IMR-90 (cell line): ENCODE results near the gene KAT2A. TPM values are rescaled to one million over a fixed set of nuclear protein-coding genes. Genes with fewer than 3 reads are reported as not detected.

ENCODE experiments used
- ATAC-seq: fragments of 200-7000 bp; cut with Tn5 transposase; 2 replicates; pipeline ENCODE4 v1.9.1; 2020; ENCODE audit warnings: low read depth, mild to moderate bottlenecking, moderate library complexity
- BruUV-seq: library from RNA; stranded (reverse); fragments of 400-500 nt; replicated peaks from 2 replicates; lab custom pipeline; 2021; lab: Mats Ljungman, UMichigan
- CTCF ChIA-PET: fragments of 300-600 bp; formaldehyde crosslinking; extraction: SDS; loops from one replicate; lab custom pipeline; 2021; ENCODE audit warnings: antibody characterized with exemption; lab: Yijun Ruan, JAX
- POLR2A ChIA-PET: fragments of 300-600 bp; sonication (Branson Sonifier 250); formaldehyde crosslinking; loops from one replicate; lab custom pipeline; 2022; ENCODE audit warnings: antibody characterized with exemption; ENCODE audit not compliant: unreplicated experiment; lab: Charles Lee
- DNase-seq: peaks from one replicate; pipeline ENCODE4 v3.0.0; 2013
- H2AFZ ChIP-seq: replicated peaks from 2 replicates; pipeline ENCODE3; 2013; ENCODE audit warnings: low read length, mild to moderate bottlenecking; ENCODE audit not compliant: poor library complexity
- H2AK5ac ChIP-seq: 2 replicates; pipeline ENCODE4 v1.6.1; 2013; ENCODE audit warnings: low read depth, low read length, inconsistent platforms
- H2AK9ac ChIP-seq: replicated peaks from 2 replicates; pipeline ENCODE3; 2013; ENCODE audit warnings: mild to moderate bottlenecking, low read depth, low read length, moderate library complexity; ENCODE audit not compliant: poor library complexity
- H2BK120ac ChIP-seq: 2 replicates; pipeline ENCODE4 v1.6.1; 2013; ENCODE audit warnings: low read depth, low read length, inconsistent platforms
- H2BK15ac ChIP-seq: 3 replicates; pipeline ENCODE4 v1.6.1; 2013; ENCODE audit warnings: low read depth, low read length, inconsistent platforms
- H2BK20ac ChIP-seq: 2 replicates; pipeline ENCODE4 v1.6.1; 2013; ENCODE audit warnings: low read depth, mild to moderate bottlenecking, inconsistent platforms, low read length, moderate library complexity
- H2BK5ac ChIP-seq: 2 replicates; pipeline ENCODE4 v1.6.1; 2013; ENCODE audit warnings: mild to moderate bottlenecking, low read depth, low read length, inconsistent platforms; ENCODE audit not compliant: poor library complexity, severe bottlenecking
- H3K14ac ChIP-seq: replicated peaks from 2 replicates; pipeline ENCODE4 v1.6.1; 2013; ENCODE audit warnings: low read depth, low read length, inconsistent platforms
- H3K18ac ChIP-seq: 2 replicates; pipeline ENCODE4 v1.6.1; 2013; ENCODE audit warnings: low read depth, low read length, control low read depth
- H3K23ac ChIP-seq: 2 replicates; pipeline ENCODE4 v1.6.1; 2013; ENCODE audit warnings: low read depth, low read length, inconsistent platforms
- H3K27ac ChIP-seq: 2 replicates; pipeline ENCODE4 v1.5.1; 2013; ENCODE audit warnings: mild to moderate bottlenecking, control low read depth, low read length; ENCODE audit not compliant: insufficient read depth
- H3K27me3 ChIP-seq: 2 replicates; pipeline ENCODE4 v1.6.1; 2013; ENCODE audit warnings: low read length; ENCODE audit not compliant: control insufficient read depth, insufficient read depth
- H3K36me3 ChIP-seq: 2 replicates; pipeline ENCODE4 v1.6.1; 2013; ENCODE audit warnings: low read length, mixed read lengths; ENCODE audit not compliant: control insufficient read depth, insufficient read depth
- H3K4ac ChIP-seq: 2 replicates; pipeline ENCODE4 v1.6.1; 2013; ENCODE audit warnings: low read depth, low read length, inconsistent platforms
- H3K4me1 ChIP-seq: 2 replicates; pipeline ENCODE4 v1.6.1; 2013; ENCODE audit warnings: low read length, mixed read lengths; ENCODE audit not compliant: control insufficient read depth, insufficient read depth
- H3K4me2 ChIP-seq: 2 replicates; pipeline ENCODE4 v1.6.1; 2013; ENCODE audit warnings: low read depth, mild to moderate bottlenecking, control low read depth, low read length, moderate library complexity
- H3K4me3 ChIP-seq: 2 replicates; pipeline ENCODE4 v1.5.1; 2013; ENCODE audit warnings: low read depth, mild to moderate bottlenecking, control low read depth, low read length, moderate library complexity; ENCODE audit not compliant: insufficient read depth
- H3K56ac ChIP-seq: 2 replicates; pipeline ENCODE4 v1.6.1; 2013; ENCODE audit warnings: low read length, inconsistent platforms; ENCODE audit not compliant: insufficient read depth; ENCODE audit errors: extremely low read depth
- H3K79me1 ChIP-seq, 2 experiments: 2 replicates each; pipeline ENCODE4 v1.6.1; 2013; ENCODE audit warnings: low read length in 2 of 2, inconsistent platforms in 1 of 2, low read depth in 1 of 2
- H3K9ac ChIP-seq: 2 replicates; pipeline ENCODE4 v1.6.1; 2013; ENCODE audit warnings: low read depth, low read length, control low read depth
- H3K9me1 ChIP-seq: 2 replicates; pipeline ENCODE4 v1.6.1; 2013; ENCODE audit warnings: low read length, inconsistent platforms; ENCODE audit not compliant: insufficient read depth
- H3K9me3 ChIP-seq: 2 replicates; pipeline ENCODE4 v1.6.1; 2013; ENCODE audit warnings: low read length; ENCODE audit not compliant: control insufficient read depth, insufficient read depth
- H4K20me1 ChIP-seq: 2 replicates; pipeline ENCODE4 v1.6.1; 2013; ENCODE audit warnings: low read length, inconsistent platforms; ENCODE audit not compliant: insufficient read depth
- H4K5ac ChIP-seq: 2 replicates; pipeline ENCODE4 v1.6.1; 2013; ENCODE audit warnings: mild to moderate bottlenecking, low read depth, low read length, control low read depth
- H4K8ac ChIP-seq, 2 experiments: 2 replicates each; pipeline ENCODE4 v1.6.1; 2013; ENCODE audit warnings: low read depth in 2 of 2, low read length in 2 of 2, control low read depth in 1 of 2, inconsistent platforms in 1 of 2
- H4K91ac ChIP-seq: 2 replicates; pipeline ENCODE4 v1.6.1; 2013; ENCODE audit warnings: low read depth, low read length, inconsistent platforms; ENCODE audit not compliant: insufficient read depth
- CHD1 ChIP-seq: IDR thresholded peaks from 2 replicates; pipeline ENCODE4 v1.6.1; 2012; ENCODE audit warnings: low read depth, low read length, improper control_type of control experiment
- MXI1 ChIP-seq: IDR thresholded peaks from 2 replicates; pipeline ENCODE4 v1.6.1; 2012; ENCODE audit warnings: low read depth, mild to moderate bottlenecking, low read length, moderate library complexity, borderline replicate concordance
- NFE2L2 ChIP-seq: fragments of 150-350 bp; IDR thresholded peaks from 2 replicates; pipeline ENCODE4 v1.6.1; 2016; ENCODE audit warnings: low read depth, mild to moderate bottlenecking, low read length
- POLR2A ChIP-seq: IDR thresholded peaks from 2 replicates; pipeline ENCODE4 v1.6.1; 2012; ENCODE audit warnings: mild to moderate bottlenecking, low read depth, low read length
- RCOR1 ChIP-seq: IDR thresholded peaks from 2 replicates; pipeline ENCODE4 v1.6.1; 2012; ENCODE audit warnings: mild to moderate bottlenecking, low read length, improper control_type of control experiment; ENCODE audit not compliant: insufficient replicate concordance
- RFX5 ChIP-seq: IDR thresholded peaks from 2 replicates; pipeline ENCODE4 v1.8.0; 2012; ENCODE audit warnings: low read depth, mild to moderate bottlenecking, low read length, moderate library complexity
- SMC3 ChIP-seq: fragments of 150-350 bp; IDR thresholded peaks from 2 replicates; pipeline ENCODE4 v1.6.1; 2016; ENCODE audit warnings: low read depth, mild to moderate bottlenecking, antibody characterized with exemption, low read length, moderate library complexity
- USF2 ChIP-seq: fragments of 150-350 bp; IDR thresholded peaks from 2 replicates; pipeline ENCODE4 v1.6.1; 2017; ENCODE audit warnings: mild to moderate bottlenecking, antibody characterized with exemption, low read length, low read depth
- WGBS, 2 experiments: methylation state at CpG; one replicate each; pipeline versions ENCODE4 v1.1.5 to v1.1.7; 2013; ENCODE audit warnings: missing lambda C conversion rate in 2 of 2; ENCODE audit not compliant: insufficient read length in 1 of 2; ENCODE audit errors: extremely low coverage in 2 of 2; 5-methylcytosine and 5-hydroxymethylcytosine counted together
- dilution Hi-C: fragments of 300-500 bp; cut with HindIII; formaldehyde crosslinking; loops from one replicate; pipeline ENCODE4 v1.14.3; 2018; ENCODE audit warnings: low sequenced_read_pairs; ENCODE audit not compliant: unreplicated experiment
- in situ Hi-C: fragments of 300-500 bp; cut with MboI; formaldehyde crosslinking; loops from 3 replicates; pipeline ENCODE4 v1.14.3; 2019; ENCODE audit warnings: low sequenced_read_pairs, inconsistent platforms, mixed read lengths
- intact Hi-C: fragments of 100-400 bp; cut with micrococcal nuclease; formaldehyde crosslinking; loops from 2 replicates; pipeline ENCODE4 v1.10.0; 2022
- polyA plus RNA-seq, 3 experiments: library from polyadenylated mRNA; depleted of rRNA; stranded (reverse); fragments of >200 nt; gene quantifications; 2 replicates each; pipeline ENCODE4 v1.2.3, GENCODE V29; 2012; ENCODE audit warnings: low replicate concordance in 1 of 3
- total RNA-seq: library from RNA; depleted of rRNA; stranded (reverse); fragments of >200 nt; gene quantifications from 2 replicates; pipeline ENCODE4 v1.2.3, GENCODE V29; 2012
- TF ChIP-seq, protein P1 (sequence below): fragments of 150-350 bp; IDR thresholded peaks from 2 replicates; pipeline ENCODE4 v1.6.1; 2016; ENCODE audit warnings: low read depth, mild to moderate bottlenecking, low read length, moderate library complexity, borderline replicate concordance

KAT2A gene
- total and polyA plus RNA-seq, 2 of the 4 experiments (the other 2 are of a cell fraction): 6.3 to 28.2 TPM

- Histone ChIP-seq H3K14ac (no peak overlapping the region), H3K27ac (no peak overlapping the region), H4K91ac (no peak overlapping the region), H3K4me1 (no peaks in the 10 kb centered on the region), H4K5ac (no peak overlapping the region), H3K18ac (no peak overlapping the region), H3K4me2 (no peak overlapping the region), H3K4me3 (no peak overlapping the region), H2AK9ac (no peak overlapping the region), H3K9me1 (no peaks in the 10 kb centered on the region), H4K8ac (no peak overlapping the region), H3K9ac (no peak overlapping the region), H3K36me3 (no peaks in the 10 kb centered on the region), H3K9me3 (no peaks in the 10 kb centered on the region), H3K27me3 (peaks cover 67% of the 10 kb centered on the region), H2AK5ac (no peak overlapping the region), H3K56ac (no peak overlapping the region), H2BK5ac (no peak overlapping the region), H3K79me1 (no peaks in the 10 kb centered on the region), H2BK120ac (no peak overlapping the region), H3K23ac (no peak overlapping the region), H2AFZ (no peak overlapping the region), H3K4ac (no peak overlapping the region), H2BK15ac (no peak overlapping the region), H2BK20ac (no peak overlapping the region), H4K20me1 (no peaks in the 10 kb centered on the region)
- TF ChIP-seq USF2: no peak
- TF ChIP-seq RFX5: no peak
- TF ChIP-seq SMC3: no peak
- no peak for TF ChIP-seq MXI1
- TF ChIP-seq, protein P1, sequence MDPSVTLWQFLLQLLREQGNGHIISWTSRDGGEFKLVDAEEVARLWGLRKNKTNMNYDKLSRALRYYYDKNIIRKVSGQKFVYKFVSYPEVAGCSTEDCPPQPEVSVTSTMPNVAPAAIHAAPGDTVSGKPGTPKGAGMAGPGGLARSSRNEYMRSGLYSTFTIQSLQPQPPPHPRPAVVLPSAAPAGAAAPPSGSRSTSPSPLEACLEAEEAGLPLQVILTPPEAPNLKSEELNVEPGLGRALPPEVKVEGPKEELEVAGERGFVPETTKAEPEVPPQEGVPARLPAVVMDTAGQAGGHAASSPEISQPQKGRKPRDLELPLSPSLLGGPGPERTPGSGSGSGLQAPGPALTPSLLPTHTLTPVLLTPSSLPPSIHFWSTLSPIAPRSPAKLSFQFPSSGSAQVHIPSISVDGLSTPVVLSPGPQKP: no peak
- no peak for TF ChIP-seq POLR2A
- no peak for TF ChIP-seq CHD1
- TF ChIP-seq RCOR1: no peak
- no peak for TF ChIP-seq NFE2L2
- ChIA-PET CTCF (no interaction called here), POLR2A (no interaction called here)
- no TSS peak for BruUV-seq
- no peak for DNase-seq
- no peak for ATAC-seq
- dilution Hi-C loops (no loop called here), intact Hi-C loops (no loop called here), in situ Hi-C loops (no loop called here)
- WGBS, 2 experiments: no CpG with 5 or more reads among the region's 4 CpGs
Measured at GRCh38 chr17:42076797-42077559, 44.2 kb downstream of the KAT2A start.
